Lung (tissue), 12 donors: ENCODE measurements around the gene WDR46. TPM values are rescaled to one million over a fixed set of nuclear protein-coding genes. Genes with fewer than 3 reads are reported as not detected.

Experiments used
- ATAC-seq: fragments of 200-7000 bp; cut with Tn5 transposase; one replicate; pipeline ENCODE4 v1.9.1; 2020; ENCODE audit warnings: moderate number of reproducible peaks; ENCODE audit not compliant: insufficient read depth, low FRiP score
- DNase-seq, 3 donors: peaks; one replicate each; pipeline ENCODE4 v3.0.0-alpha.2; 2013 to 2017
- H3K27ac ChIP-seq, 2 donors: one replicate each; pipeline ENCODE4 v1.5.1; 2013; ENCODE audit warnings: mild to moderate bottlenecking in 2 of 2, moderate library complexity in 2 of 2, control low read depth in 1 of 2, inconsistent platforms in 1 of 2, low read depth in 1 of 2, low read length in 1 of 2
- H3K27me3 ChIP-seq, 3 donors: one replicate each; pipeline ENCODE4 v1.5.1; 2013; ENCODE audit warnings: low read length in 2 of 3; ENCODE audit not compliant: control insufficient read depth in 3 of 3, insufficient read depth in 3 of 3
- H3K36me3 ChIP-seq, 4 donors: one replicate each; pipeline ENCODE4 v1.5.1; 2013; ENCODE audit warnings: low read length in 4 of 4, mild to moderate bottlenecking in 1 of 4, moderate library complexity in 1 of 4; ENCODE audit not compliant: control insufficient read depth in 4 of 4, insufficient read depth in 4 of 4
- H3K4me1 ChIP-seq, 5 donors: one replicate each; pipeline ENCODE4 v1.5.1; 2013; ENCODE audit warnings: low read length in 5 of 5, mild to moderate bottlenecking in 2 of 5, moderate library complexity in 1 of 5; ENCODE audit not compliant: control insufficient read depth in 5 of 5, insufficient read depth in 5 of 5
- H3K4me3 ChIP-seq: one replicate; pipeline ENCODE4 v1.5.1; 2013; ENCODE audit warnings: mild to moderate bottlenecking, control low read depth, moderate library complexity
- H3K9ac ChIP-seq, 2 donors: one replicate each; pipeline ENCODE4 v1.5.1; 2013; ENCODE audit warnings: low read length in 2 of 2, control low read depth in 1 of 2; ENCODE audit not compliant: insufficient read depth in 1 of 2
- H3K9me3 ChIP-seq, 4 donors: one replicate each; pipeline ENCODE4 v1.5.1; 2013; ENCODE audit warnings: low read length in 3 of 4, mild to moderate bottlenecking in 1 of 4, moderate library complexity in 1 of 4; ENCODE audit not compliant: control insufficient read depth in 4 of 4, insufficient read depth in 3 of 4
- CTCF ChIP-seq: IDR thresholded peaks from 2 replicates; pipeline ENCODE4 v1.5.1; 2012; ENCODE audit warnings: mild to moderate bottlenecking; ENCODE audit errors: control extremely low read depth, extremely low read depth
- WGBS, 2 donors: extraction: QIAGEN DNeasy Blood & Tissue Kit; methylation state at CpG; one replicate each; pipeline ENCODE4 v1.1.7; 2013; 5-methylcytosine and 5-hydroxymethylcytosine counted together
- polyA plus RNA-seq, 2 donors: library from polyadenylated mRNA; stranded (reverse); fragments of 200-250 nt; gene quantifications; one replicate each; pipeline ENCODE4 v1.2.1, GENCODE V29; 2013
- total RNA-seq, 2 donors: library from RNA; depleted of rRNA in 1 of 2; stranded (reverse); fragments of >200 nt in 1 of 2; gene quantifications; one replicate each; pipeline ENCODE4 v1.2.1, GENCODE V29; 2014 to 2021
- donor health status: control.
- donor health status: control.
- donor health status: Bipolar disorder and iron deficiency.
- donor health status: healthy.
- donor health status: DM: yes; HTN: yes; CAD: no.

WDR46 gene
- total and polyA plus RNA-seq, 4 donors: 26.3 to 48.0 (median 47.4) TPM

- Histone ChIP-seq H3K36me3 (peaks cover 8 to 36% (median 11%) of the 10 kb centered on the region in 4 donors), H3K27me3 (no peaks in the 10 kb centered on the region), H3K4me3 (no peak overlapping the region), H3K9me3 (peaks cover 0 to 1% (median 0%) of the 10 kb centered on the region in 4 donors), H3K27ac (no peak overlapping the region), H3K9ac (no peak overlapping the region), H3K4me1 (peaks cover 0 to 14% (median 6%) of the 10 kb centered on the region in 5 donors)
- TF ChIP-seq CTCF: no peak
- ATAC-seq (no peak), DNase-seq (no peak)
- WGBS, 2 donors: 88 to 97% methylated on average over 6 of the region's 6 CpGs
Measured at GRCh38 chr6:33280539-33280938, 8.5 kb downstream of the WDR46 start.

- no peak for ATAC-seq
- 60 to 63% methylated on average over 4 to 5 of the region's 5 CpGs for WGBS, 2 donors
- DNase-seq: peak in 1 of 3 donors; percentile 12
- Histone ChIP-seq H3K27me3 (no peaks in the 10 kb centered on the region), H3K9ac (no peak overlapping the region), H3K4me3 (no peak overlapping the region), H3K4me1 (peaks cover 4 to 17% (median 6%) of the 10 kb centered on the region in 5 donors), H3K9me3 (peaks cover 0 to 1% (median 0%) of the 10 kb centered on the region in 4 donors), H3K27ac (no peak overlapping the region), H3K36me3 (peaks cover 9 to 38% (median 15%) of the 10 kb centered on the region in 4 donors)
- TF ChIP-seq CTCF: no peak
Measured at GRCh38 chr6:33279971-33280511, 9.0 kb downstream of the WDR46 start.

- no peak overlapping the region for H3K27ac ChIP-seq
- peaks cover 4 to 25% (median 12%) of the 10 kb centered on the region in 5 donors for H3K4me1 ChIP-seq
- no peak for TF ChIP-seq CTCF
- DNase-seq: no peak
- WGBS, 2 donors: 77 to 79% methylated on average over 13 of the region's 13 CpGs
- no peak for ATAC-seq
- H3K4me3 ChIP-seq: no peak overlapping the region
- no peak overlapping the region for H3K9ac ChIP-seq
- H3K27me3 ChIP-seq: no peaks in the 10 kb centered on the region
- peaks cover 9 to 38% (median 18%) of the 10 kb centered on the region in 4 donors for H3K36me3 ChIP-seq
- no peaks in the 10 kb centered on the region for H3K9me3 ChIP-seq
Measured at GRCh38 chr6:33279257-33279695, 9.8 kb downstream of the WDR46 start.
